ENCODE measurements around the gene PCYOX1L.

The PCYOX1L gene

GRCh38 chr5:149356391-149356790, 1.5 kb upstream of the PCYOX1L start:
- no peak for TF ChIP-seq CTCF (IDR thresholded peaks at IDR 0.05; ENCODE audit: insufficient read depth, low read depth, low read length, missing control alignments)
- peak; percentile 14 for DNase-seq (ENCODE audit: low read depth)
- no peak overlapping the region for H3K4me3 ChIP-seq (ENCODE audit: low read depth, low read length)

- DNase-seq (ENCODE audit: low read depth), result peak; percentile 41
- peak overlapping the region; percentile 83 for H3K4me3 ChIP-seq (ENCODE audit: low read depth, low read length)
- no peak for TF ChIP-seq CTCF (IDR thresholded peaks at IDR 0.05; ENCODE audit: insufficient read depth, low read depth, low read length, missing control alignments)
These were observed 427 bp downstream of the PCYOX1L start for GRCh38 chr5:149358294-149358651.

GRCh38 chr5:149358868-149359495, 1.1 kb downstream of the PCYOX1L start:
- no peak for TF ChIP-seq CTCF (IDR thresholded peaks at IDR 0.05; ENCODE audit: insufficient read depth, low read depth, low read length, missing control alignments)
- peak overlapping the region; percentile 83; the same call in 1 of the 2 replicates for H3K4me3 ChIP-seq (ENCODE audit: low read depth, low read length)

DNA sequence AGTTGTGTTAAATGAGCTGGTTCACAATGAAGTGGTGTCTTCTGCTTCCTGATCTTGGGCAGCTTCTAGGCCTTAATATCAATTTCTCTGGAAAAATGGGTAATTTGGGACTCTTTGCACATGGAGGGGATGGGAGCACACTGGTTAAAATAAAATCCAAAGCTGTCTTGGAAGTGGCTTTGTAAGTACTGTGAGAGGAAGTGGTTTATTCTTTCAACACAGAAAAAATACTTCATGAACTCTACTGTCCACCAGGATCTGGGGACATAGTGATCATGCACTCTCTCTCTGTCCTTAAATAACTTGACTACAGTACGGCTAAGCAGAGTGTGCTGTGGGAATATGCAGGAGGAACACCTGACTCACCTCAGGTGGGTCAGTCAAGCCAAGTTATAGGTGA, 2.4 kb downstream of the PCYOX1L start:
- no peak overlapping the region for H3K4me3 ChIP-seq (ENCODE audit: low read depth, low read length)
- no peak for TF ChIP-seq CTCF (IDR thresholded peaks at IDR 0.05; ENCODE audit: insufficient read depth, low read depth, low read length, missing control alignments)
- DNase-seq (ENCODE audit: low read depth), result no peak

More at GRCh38 chr5:149358868-149359495, 1.1 kb downstream of the PCYOX1L start:
- no peak for DNase-seq (ENCODE audit: low read depth)

GRCh38 chr5:149362541-149362940, 4.7 kb downstream of the PCYOX1L start:
- no peak for DNase-seq (ENCODE audit: low read depth)
- no peak for TF ChIP-seq CTCF (IDR thresholded peaks at IDR 0.05; ENCODE audit: insufficient read depth, low read depth, low read length, missing control alignments)
- no peak overlapping the region for H3K4me3 ChIP-seq (ENCODE audit: low read depth, low read length)

DNA sequence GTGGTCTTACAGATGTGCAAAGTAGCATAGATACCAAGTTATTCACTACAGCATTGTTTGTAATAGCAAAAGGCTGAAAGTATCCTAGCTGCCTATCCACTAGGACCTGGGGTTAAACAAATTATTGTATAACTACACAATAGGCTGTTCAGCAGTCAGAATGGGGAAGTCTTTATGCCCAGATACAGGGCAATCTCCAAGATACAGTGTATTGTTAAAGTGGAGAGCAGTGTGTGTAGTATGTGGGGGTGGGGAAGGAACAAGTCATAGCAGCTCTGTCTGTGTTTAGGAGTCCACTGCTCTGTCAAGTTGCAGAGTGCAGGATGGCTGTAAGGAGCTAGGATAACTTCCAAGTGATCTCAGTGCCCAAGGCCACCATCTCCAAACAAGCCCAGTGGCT, 5.5 kb downstream of the PCYOX1L start:
- no peak for TF ChIP-seq CTCF (IDR thresholded peaks at IDR 0.05; ENCODE audit: insufficient read depth, low read depth, low read length, missing control alignments)
- no peak overlapping the region for H3K4me3 ChIP-seq (ENCODE audit: low read depth, low read length)
- DNase-seq (ENCODE audit: low read depth), result no peak

DNA sequence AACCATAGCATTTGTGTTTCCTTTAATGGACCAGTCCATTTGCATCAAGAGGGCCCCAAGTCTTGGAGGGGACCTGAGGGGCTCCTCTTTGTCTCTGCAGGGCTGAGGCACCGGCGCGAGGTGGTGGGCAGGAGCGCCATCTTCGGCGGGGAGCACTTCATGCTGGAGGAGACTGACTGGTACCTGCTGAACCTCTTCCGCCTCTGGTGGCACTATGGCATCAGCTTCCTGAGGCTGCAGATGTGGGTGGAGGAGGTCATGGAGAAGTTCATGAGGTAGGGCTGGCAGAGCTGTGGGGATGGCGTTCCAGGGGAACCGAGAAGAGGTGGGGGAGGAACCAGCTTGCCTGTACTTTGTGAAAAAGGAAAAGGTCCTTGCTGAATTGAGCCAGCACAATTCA, 6.1 kb downstream of the PCYOX1L start:
- DNase-seq (ENCODE audit: low read depth), result no peak
- no peak overlapping the region for H3K4me3 ChIP-seq (ENCODE audit: low read depth, low read length)
- TF ChIP-seq CTCF (IDR thresholded peaks at IDR 0.05; ENCODE audit: insufficient read depth, low read depth, low read length, missing control alignments), result no peak

Data from GM12865 (cell line).